WTC11 (cell line): ENCODE results near the gene CBY1. TPM values are rescaled to one million over a fixed set of nuclear protein-coding genes. Genes with fewer than 3 reads are reported as not detected.
A peak's percentile ranks its signal among the peaks of the same experiment; 100 is the strongest.

Experiments
- ATAC-seq: fragments of 200-7000 bp; cut with Tn5 transposase; 2 replicates; pipeline ENCODE4 v1.10.0; 2021; ENCODE audit warnings: mild to moderate bottlenecking, moderate library complexity
- CTCF ChIA-PET: fragments of 300-600 bp; sonication (Branson Sonifier 250); formaldehyde crosslinking; loops from one replicate; lab custom pipeline; 2021; ENCODE audit warnings: antibody characterized with exemption; lab: Charles Lee
- POLR2A ChIA-PET: fragments of 350-600 bp; sonication (Branson Sonifier 250); formaldehyde crosslinking; loops from one replicate; lab custom pipeline; 2021; ENCODE audit warnings: antibody characterized with exemption; lab: Charles Lee
- DNase-seq: peaks from one replicate; pipeline ENCODE4 v3.0.0; 2021; ENCODE audit warnings: low spot score
- H3K27ac Mint-ChIP-seq: 2 replicates; pipeline ENCODE4 v1.8.0; 2021; ENCODE audit warnings: mixed read lengths
- H3K27me3 Mint-ChIP-seq: 2 replicates; pipeline ENCODE4 v1.8.0; 2021; ENCODE audit warnings: low read depth, mild to moderate bottlenecking, moderate library complexity, mixed read lengths
- H3K36me3 Mint-ChIP-seq: 2 replicates; pipeline ENCODE4 v1.8.0; 2021; ENCODE audit warnings: mixed read lengths
- H3K4me1 Mint-ChIP-seq: 2 replicates; pipeline ENCODE4 v1.8.0; 2022; ENCODE audit warnings: mixed read lengths
- H3K4me3 Mint-ChIP-seq: 2 replicates; pipeline ENCODE4 v1.8.0; 2021; ENCODE audit warnings: mild to moderate bottlenecking, moderate library complexity, mixed read lengths
- H3K9me3 Mint-ChIP-seq: 2 replicates; pipeline ENCODE4 v1.8.0; 2021; ENCODE audit warnings: mixed read lengths
- AFF4 ChIP-seq: sonication (generic); formaldehyde crosslinking; IDR thresholded peaks from 2 replicates; pipeline ENCODE4 v1.8.1; 2023; ENCODE audit warnings: mild to moderate bottlenecking, missing genetic modification reagents, borderline replicate concordance
- CREM ChIP-seq: sonication (generic); formaldehyde crosslinking; IDR thresholded peaks from 2 replicates; pipeline ENCODE4 v1.8.1; 2022; ENCODE audit warnings: mild to moderate bottlenecking, missing genetic modification reagents, moderate library complexity
- ERG ChIP-seq: fragments of 250-450 bp; sonication (Bioruptor Pico); IDR thresholded peaks from 2 replicates; pipeline ENCODE4 v1.8.0; 2021; ENCODE audit warnings: mild to moderate bottlenecking
- ESRRA ChIP-seq: sonication (generic); formaldehyde crosslinking; IDR thresholded peaks from 2 replicates; pipeline ENCODE4 v1.8.1; 2022; ENCODE audit warnings: mild to moderate bottlenecking, missing genetic modification reagents, borderline replicate concordance
- FOXK1 ChIP-seq: sonication (generic); formaldehyde crosslinking; IDR thresholded peaks from 2 replicates; pipeline ENCODE4 v1.8.0; 2022; ENCODE audit warnings: mild to moderate bottlenecking, moderate library complexity, missing genetic modification reagents
- HMGXB4 ChIP-seq: sonication (generic); formaldehyde crosslinking; IDR thresholded peaks from 2 replicates; pipeline ENCODE4 v1.8.1; 2023; ENCODE audit warnings: mild to moderate bottlenecking, moderate library complexity, missing genetic modification reagents
- IRF1 ChIP-seq: sonication (generic); formaldehyde crosslinking; IDR thresholded peaks from 2 replicates; pipeline ENCODE4 v1.8.0; 2023; ENCODE audit warnings: missing genetic modification reagents
- IRF2 ChIP-seq: sonication (generic); formaldehyde crosslinking; IDR thresholded peaks from 2 replicates; pipeline ENCODE4 v1.8.0; 2022; ENCODE audit warnings: low read depth, missing genetic modification reagents, borderline replicate concordance
- KAT7 ChIP-seq: sonication (generic); formaldehyde crosslinking; IDR thresholded peaks from 2 replicates; pipeline ENCODE4 v1.8.1; 2023; ENCODE audit warnings: missing genetic modification reagents, mild to moderate bottlenecking, borderline replicate concordance
- MXD4 ChIP-seq: fragments of 250-450 bp; sonication (Bioruptor Pico); IDR thresholded peaks from 2 replicates; pipeline ENCODE4 v1.8.0; 2021; ENCODE audit warnings: mild to moderate bottlenecking, moderate library complexity, borderline replicate concordance
- MYBL2 ChIP-seq: sonication (generic); formaldehyde crosslinking; IDR thresholded peaks from 2 replicates; pipeline ENCODE4 v1.8.1; 2023; ENCODE audit warnings: mild to moderate bottlenecking, moderate library complexity, missing genetic modification reagents
- NR2C2 ChIP-seq: sonication (generic); formaldehyde crosslinking; IDR thresholded peaks from 2 replicates; pipeline ENCODE4 v1.8.0; 2022; ENCODE audit warnings: mild to moderate bottlenecking, missing genetic modification reagents
- RELA ChIP-seq: sonication (generic); formaldehyde crosslinking; IDR thresholded peaks from 2 replicates; pipeline ENCODE4 v1.8.1; 2022; ENCODE audit warnings: missing genetic modification reagents, mild to moderate bottlenecking, borderline replicate concordance
- TCF7 ChIP-seq: sonication (generic); formaldehyde crosslinking; IDR thresholded peaks from 2 replicates; pipeline ENCODE4 v1.8.0; 2022; ENCODE audit warnings: mild to moderate bottlenecking, low read depth, missing genetic modification reagents, moderate library complexity
- USF1 ChIP-seq: sonication (generic); formaldehyde crosslinking; IDR thresholded peaks from 2 replicates; pipeline ENCODE4 v1.8.0; 2022; ENCODE audit warnings: mild to moderate bottlenecking, missing genetic modification reagents
- USF2 ChIP-seq: sonication (generic); formaldehyde crosslinking; IDR thresholded peaks from 2 replicates; pipeline ENCODE4 v1.8.1; 2023; ENCODE audit warnings: mild to moderate bottlenecking, missing genetic modification reagents, moderate library complexity
- ZBTB21 ChIP-seq: sonication (generic); formaldehyde crosslinking; IDR thresholded peaks from 2 replicates; pipeline ENCODE4 v1.8.1; 2023; ENCODE audit warnings: mild to moderate bottlenecking, missing genetic modification reagents, borderline replicate concordance
- ZNF263 ChIP-seq: sonication (generic); formaldehyde crosslinking; IDR thresholded peaks from 2 replicates; pipeline ENCODE4 v1.8.1; 2022; ENCODE audit warnings: low read depth, mild to moderate bottlenecking, moderate library complexity, missing genetic modification reagents
- ZNF281 ChIP-seq: sonication (generic); formaldehyde crosslinking; IDR thresholded peaks from 2 replicates; pipeline ENCODE4 v1.8.0; 2023; ENCODE audit warnings: mild to moderate bottlenecking, missing genetic modification reagents
- total RNA-seq: library from RNA; stranded (reverse); gene quantifications from 3 replicates; pipeline ENCODE4 v1.2.3, GENCODE V29; 2021

CBY1 gene
- total RNA-seq, 1 experiment from 2014 or later = 26.5 TPM

GRCh38 chr22:38710866-38711265, 54.4 kb downstream of the CBY1 start:
- CTCF ChIA-PET = no interaction called here
- POLR2A ChIA-PET = no interaction called here
- no peak for TF ChIP-seq MXD4
- TF ChIP-seq IRF2 (CRISPR knock-in tag) = no peak
- TF ChIP-seq NR2C2 (CRISPR knock-in tag) = no peak
- no peak for TF ChIP-seq ZNF263
- no peak for TF ChIP-seq ESRRA
- no peak for TF ChIP-seq HMGXB4 (CRISPR knock-in tag)
- no peak for TF ChIP-seq TCF7 (CRISPR knock-in tag)
- no peak for TF ChIP-seq KAT7 (CRISPR knock-in tag)
- no peak for TF ChIP-seq ZBTB21 (CRISPR knock-in tag)
- DNase-seq (no peak), ATAC-seq (no peak)
- Mint-ChIP-seq H3K27me3 (no peaks in the 10 kb centered on the region; the same call in 1 of the 2 replicates), H3K4me3 (no peak overlapping the region), H3K4me1 (peaks cover 61% of the 10 kb centered on the region), H3K9me3 (no peaks in the 10 kb centered on the region), H3K27ac (no peak overlapping the region), H3K36me3 (peaks cover 21% of the 10 kb centered on the region)

- TF ChIP-seq ZBTB21 (CRISPR knock-in tag) (no peak), USF1 (CRISPR knock-in tag) (no peak), FOXK1 (CRISPR knock-in tag) (no peak), IRF1 (CRISPR knock-in tag) (no peak), ERG (CRISPR knock-in tag) (no peak)
- H3K27me3 Mint-ChIP-seq = no peaks in the 10 kb centered on the region
- ChIA-PET CTCF (interaction anchor here (0.7 to 1.5 kb wide), 4 partner anchors 12 to 119 kb away, joined by 3 to 4 read pairs (median 3); no protein-coding TSS in a partner anchor), POLR2A (interaction anchor here (0.5 to 1.0 kb wide), 2 partner anchors 9 to 111 kb away, joined by 4 to 5 read pairs; no protein-coding TSS in a partner anchor)
- peaks cover 56% of the 10 kb centered on the region for H3K4me1 Mint-ChIP-seq
- H3K27ac Mint-ChIP-seq = peak overlapping the region; percentile 75
- no peaks in the 10 kb centered on the region for H3K9me3 Mint-ChIP-seq
- ATAC-seq (peak; percentile 29; the same call in 1 of the 2 replicates), DNase-seq (no peak)
- H3K4me3 Mint-ChIP-seq = no peak overlapping the region
- peaks cover 36% of the 10 kb centered on the region for H3K36me3 Mint-ChIP-seq
Measured at GRCh38 chr22:38712486-38713207, 56.2 kb downstream of the CBY1 start.

GRCh38 chr22:38713921-38714320, 57.5 kb downstream of the CBY1 start:
- CTCF ChIA-PET = interaction anchor here (2.4 kb wide), 1 partner anchor 11 kb away, joined by 17 read pairs; no protein-coding TSS in a partner anchor
- Mint-ChIP-seq H3K4me1 (peaks cover 44% of the 10 kb centered on the region), H3K27ac (peak overlapping the region; percentile 71), H3K36me3 (peaks cover 43% of the 10 kb centered on the region), H3K27me3 (no peaks in the 10 kb centered on the region), H3K9me3 (no peaks in the 10 kb centered on the region), H3K4me3 (no peak overlapping the region)
- POLR2A ChIA-PET = no interaction called here
- ATAC-seq (no peak), DNase-seq (no peak)
- no peak for TF ChIP-seq RELA (CRISPR knock-in tag)
- no peak for TF ChIP-seq AFF4 (CRISPR knock-in tag)
- no peak for TF ChIP-seq MYBL2 (CRISPR knock-in tag)
- no peak for TF ChIP-seq CREM
- no peak for TF ChIP-seq ZNF281 (CRISPR knock-in tag)
- TF ChIP-seq USF2 = peak; percentile 32; the same call in 1 of the 2 replicates
